Measurements from ENCODE around the gene CELF4. TPM values are rescaled to one million over a fixed set of nuclear protein-coding genes. Genes with fewer than 3 reads are reported as not detected.

The CELF4 gene
- total and polyA plus RNA-seq, 2 donors (not counting 3 experiments of a cell fraction or from before 2014, with no cell fraction given), result not detected

DNA sequence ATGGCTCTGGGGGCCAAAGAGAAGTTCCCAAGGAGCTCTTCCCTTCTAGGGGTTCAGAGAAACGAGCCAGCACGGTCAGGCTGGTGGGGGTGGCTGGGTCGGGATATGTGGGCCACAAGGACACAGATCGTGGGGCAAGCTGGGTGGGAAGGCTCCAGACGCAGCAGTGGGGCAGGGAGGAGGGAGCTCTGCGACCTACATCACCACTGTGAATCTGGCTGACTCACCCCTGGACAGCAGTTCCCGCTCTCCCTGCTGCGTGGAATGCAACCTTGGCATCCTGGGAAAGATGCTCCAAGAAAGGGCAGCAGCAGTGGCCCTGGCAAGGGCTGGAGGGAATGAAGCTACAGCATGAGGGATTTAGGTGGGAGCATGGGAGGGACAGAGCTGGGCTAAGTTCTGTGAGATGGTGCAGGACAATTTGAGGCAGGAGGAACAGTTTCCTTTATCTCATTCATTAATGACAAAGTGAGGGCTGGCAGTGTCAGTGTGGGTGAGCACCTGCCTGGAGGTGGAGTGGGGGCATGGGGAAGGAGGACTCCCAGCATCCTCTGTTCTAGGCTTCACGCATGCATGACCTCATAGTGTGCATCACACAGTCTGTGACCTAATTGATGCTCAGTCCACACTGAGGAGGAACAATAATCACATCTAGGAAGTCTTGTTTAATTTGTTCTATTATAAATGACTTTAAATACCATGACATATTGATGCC is 25.0 kb downstream of the CELF4 start:
- Histone ChIP-seq H3K36me3 (ENCODE audit: control insufficient read depth in 2 of 2, extremely low read depth in 1 of 2, insufficient read depth in 2 of 2, low read length in 2 of 2) (no peaks in the 10 kb centered on the region), H3K4me2 (ENCODE audit: insufficient read depth, low read length) (no peak overlapping the region), H3K9ac (replicated peaks; ENCODE audit: extremely low read depth, insufficient read depth, low read length) (no peak overlapping the region), H3K79me2 (ENCODE audit: control insufficient read depth, insufficient read depth, low read length) (no peaks in the 10 kb centered on the region), H3K4me3 (replicated peaks in 1 of 3; ENCODE audit: insufficient read depth in 1 of 3, low read depth in 1 of 3, low read length in 3 of 3) (no peak overlapping the region), H3K4me1 (ENCODE audit: control insufficient read depth, extremely low read depth, insufficient read depth, low read length) (no peaks in the 10 kb centered on the region), H3K9me1 (replicated peaks; ENCODE audit: control insufficient read depth, extremely low read depth, insufficient read depth, low read length) (no peaks in the 10 kb centered on the region), H3K27me3 (ENCODE audit: control insufficient read depth in 2 of 2, insufficient read depth in 2 of 2, low read length in 2 of 2) (peaks cover 7 to 8% of the 10 kb centered on the region in 2 experiments), H3K9me3 (replicated peaks; ENCODE audit: control insufficient read depth, insufficient read depth, low read length) (no peaks in the 10 kb centered on the region), H2AFZ (ENCODE audit: low read depth, low read length) (no peak overlapping the region), H3K27ac (ENCODE audit: insufficient read depth, low read depth, low read length) (no peak overlapping the region), H4K20me1 (replicated peaks; ENCODE audit: control insufficient read depth, extremely low read depth, insufficient read depth, low read length) (no peaks in the 10 kb centered on the region)
- CTCF ChIA-PET, result interaction anchor here (3.8 kb wide), 1 partner anchor 156 kb away, joined by 37 read pairs; no protein-coding TSS in a partner anchor
- intact Hi-C loops (cut with micrococcal nuclease), result no loop called here
- POLR2A ChIA-PET, result no interaction called here
- FAIRE-seq (no peak), DNase-seq (ENCODE audit: low read depth, low spot score) (no peak)
- TF ChIP-seq, protein P1, sequence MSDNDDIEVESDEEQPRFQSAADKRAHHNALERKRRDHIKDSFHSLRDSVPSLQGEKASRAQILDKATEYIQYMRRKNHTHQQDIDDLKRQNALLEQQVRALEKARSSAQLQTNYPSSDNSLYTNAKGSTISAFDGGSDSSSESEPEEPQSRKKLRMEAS (IDR thresholded peaks at IDR 0.05; ENCODE audit: insufficient read depth, insufficient read length), result no peak
- TF ChIP-seq GATA2 (IDR thresholded peaks at IDR 0.05; ENCODE audit: insufficient read depth, insufficient read length, low read depth, low read length) (no peak), MYC (IDR thresholded peaks at IDR 0.05; ENCODE audit: low read depth, low read length) (no peak), JUN (IDR thresholded peaks at IDR 0.05; ENCODE audit: borderline replicate concordance, insufficient read depth, insufficient read length, low read depth) (no peak), FOS (IDR thresholded peaks at IDR 0.05; ENCODE audit: borderline replicate concordance, insufficient read depth, low read length) (no peak), POLR2A (IDR thresholded peaks at IDR 0.05; ENCODE audit: low read depth, low read length) (no peak), POLR2AphosphoS5 (IDR thresholded peaks at IDR 0.05; ENCODE audit: insufficient read depth, low read depth, low read length) (no peak), EZH2 (IDR thresholded peaks at IDR 0.05; ENCODE audit: borderline replicate concordance, low read depth, low read length, severe bottlenecking) (no peak)
- TF ChIP-seq, protein P2, sequence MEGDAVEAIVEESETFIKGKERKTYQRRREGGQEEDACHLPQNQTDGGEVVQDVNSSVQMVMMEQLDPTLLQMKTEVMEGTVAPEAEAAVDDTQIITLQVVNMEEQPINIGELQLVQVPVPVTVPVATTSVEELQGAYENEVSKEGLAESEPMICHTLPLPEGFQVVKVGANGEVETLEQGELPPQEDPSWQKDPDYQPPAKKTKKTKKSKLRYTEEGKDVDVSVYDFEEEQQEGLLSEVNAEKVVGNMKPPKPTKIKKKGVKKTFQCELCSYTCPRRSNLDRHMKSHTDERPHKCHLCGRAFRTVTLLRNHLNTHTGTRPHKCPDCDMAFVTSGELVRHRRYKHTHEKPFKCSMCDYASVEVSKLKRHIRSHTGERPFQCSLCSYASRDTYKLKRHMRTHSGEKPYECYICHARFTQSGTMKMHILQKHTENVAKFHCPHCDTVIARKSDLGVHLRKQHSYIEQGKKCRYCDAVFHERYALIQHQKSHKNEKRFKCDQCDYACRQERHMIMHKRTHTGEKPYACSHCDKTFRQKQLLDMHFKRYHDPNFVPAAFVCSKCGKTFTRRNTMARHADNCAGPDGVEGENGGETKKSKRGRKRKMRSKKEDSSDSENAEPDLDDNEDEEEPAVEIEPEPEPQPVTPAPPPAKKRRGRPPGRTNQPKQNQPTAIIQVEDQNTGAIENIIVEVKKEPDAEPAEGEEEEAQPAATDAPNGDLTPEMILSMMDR (IDR thresholded peaks at IDR 0.05; ENCODE audit: extremely low read depth in 1 of 2, insufficient read depth in 1 of 2, low read depth in 1 of 2, low read length in 2 of 2), result no peak
- no TSS peak for BruUV-seq (replicated peaks)
- dilution Hi-C loops (cut with MboI; ENCODE audit: extremely low pct_ligation_motif_present, low sequenced_read_pairs), result no loop called here
